ENCODE results near the gene TMEM175. TPM values are rescaled to one million over a fixed set of nuclear protein-coding genes. Genes with fewer than 3 reads are reported as not detected.

TMEM175 gene
- total RNA-seq, 1 donor from 2014 or later = 28.0 TPM

GRCh38 chr4:900073-900472, 32.2 kb upstream of the TMEM175 start:
- no peaks in the 10 kb centered on the region for H3K4me1 Mint-ChIP-seq
- TF ChIP-seq CTCF (IDR thresholded peaks at IDR 0.05; ENCODE audit: unreplicated experiment) = no peak
- H3K9me3 Mint-ChIP-seq = no peaks in the 10 kb centered on the region
- no peak overlapping the region for H3K4me3 Mint-ChIP-seq
- DNase-seq (ENCODE audit: low spot score in 2 of 2, unreplicated experiment in 2 of 2) = no peak
- no peaks in the 10 kb centered on the region for H3K27me3 Mint-ChIP-seq (ENCODE audit: low read depth)
- no peak overlapping the region for H3K27ac Mint-ChIP-seq
- H3K36me3 Mint-ChIP-seq = peaks cover 26% of the 10 kb centered on the region

GRCh38 chr4:900721-901120, 31.5 kb upstream of the TMEM175 start:
- peaks cover 26% of the 10 kb centered on the region for H3K36me3 Mint-ChIP-seq
- H3K27ac Mint-ChIP-seq = no peak overlapping the region
- no peaks in the 10 kb centered on the region for H3K9me3 Mint-ChIP-seq
- DNase-seq (ENCODE audit: low spot score in 2 of 2, unreplicated experiment in 2 of 2) = no peak
- TF ChIP-seq CTCF (IDR thresholded peaks at IDR 0.05; ENCODE audit: unreplicated experiment) = no peak
- H3K27me3 Mint-ChIP-seq (ENCODE audit: low read depth) = no peaks in the 10 kb centered on the region
- H3K4me3 Mint-ChIP-seq = no peak overlapping the region
- H3K4me1 Mint-ChIP-seq = no peaks in the 10 kb centered on the region

- Mint-ChIP-seq H3K9me3 (no peaks in the 10 kb centered on the region), H3K27me3 (ENCODE audit: low read depth) (no peaks in the 10 kb centered on the region), H3K36me3 (peaks cover 26% of the 10 kb centered on the region), H3K27ac (no peak overlapping the region), H3K4me3 (no peak overlapping the region), H3K4me1 (no peaks in the 10 kb centered on the region)
- DNase-seq (ENCODE audit: low spot score in 2 of 2, unreplicated experiment in 2 of 2) = no peak
- TF ChIP-seq CTCF (IDR thresholded peaks at IDR 0.05; ENCODE audit: unreplicated experiment) = no peak
Measured at GRCh38 chr4:901192-901910, 30.9 kb upstream of the TMEM175 start.

GRCh38 chr4:903066-904046, 28.9 kb upstream of the TMEM175 start:
- Mint-ChIP-seq H3K27ac (no peak overlapping the region), H3K4me1 (peaks cover 16% of the 10 kb centered on the region), H3K36me3 (peaks cover 17% of the 10 kb centered on the region), H3K27me3 (ENCODE audit: low read depth) (no peaks in the 10 kb centered on the region), H3K4me3 (no peak overlapping the region), H3K9me3 (no peaks in the 10 kb centered on the region)
- no peak for DNase-seq (ENCODE audit: low spot score in 2 of 2, unreplicated experiment in 2 of 2)
- TF ChIP-seq CTCF (IDR thresholded peaks at IDR 0.05; ENCODE audit: unreplicated experiment) = no peak

GRCh38 chr4:905485-906338, 26.5 kb upstream of the TMEM175 start:
- peaks cover 12% of the 10 kb centered on the region for H3K36me3 Mint-ChIP-seq
- H3K27me3 Mint-ChIP-seq (ENCODE audit: low read depth) = no peaks in the 10 kb centered on the region
- H3K9me3 Mint-ChIP-seq = no peaks in the 10 kb centered on the region
- TF ChIP-seq CTCF (IDR thresholded peaks at IDR 0.05; ENCODE audit: unreplicated experiment) = no peak
- H3K4me1 Mint-ChIP-seq = peaks cover 16% of the 10 kb centered on the region
- no peak overlapping the region for H3K4me3 Mint-ChIP-seq
- DNase-seq (ENCODE audit: low spot score in 2 of 2, unreplicated experiment in 2 of 2) = no peak
- H3K27ac Mint-ChIP-seq = no peak overlapping the region

All from mesothelial cell of epicardium (in vitro differentiated cells).